NCI-H1436 treated with DMSO at 0.1 percent for 48 hours (cell line): ENCODE measurements around the gene ITIH6.
"Not testable (repeated sequence)": the region's sequence is repeated elsewhere in the genome, so short reads cannot be mapped to it uniquely, and the experiment has no call there.

Experiments
- DNase-seq: peaks from one replicate; lab custom pipeline; 2025; lab: John Stamatoyannopoulos, UW

The ITIH6 gene

DNA sequence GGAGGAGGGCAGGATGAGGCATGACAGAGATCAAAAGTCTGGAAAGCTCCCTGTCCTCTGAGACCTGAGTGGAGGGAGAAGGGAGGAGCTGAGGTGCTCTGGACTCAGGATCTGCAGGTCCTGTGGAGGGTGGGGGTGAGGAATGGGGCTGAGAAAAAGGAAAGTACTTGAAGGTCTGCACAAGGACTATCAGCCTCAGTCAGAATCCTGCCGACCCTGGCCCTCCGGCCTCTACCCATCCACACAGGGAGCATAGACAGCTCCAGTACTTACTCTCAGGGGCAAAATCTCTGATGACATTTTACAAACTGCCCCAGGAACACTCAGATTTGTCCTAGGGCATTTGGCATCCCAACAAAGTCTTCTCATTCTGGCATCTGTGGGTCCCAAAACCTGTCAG is 991 bp upstream of the ITIH6 start:
- DNase-seq: no peak

DNA sequence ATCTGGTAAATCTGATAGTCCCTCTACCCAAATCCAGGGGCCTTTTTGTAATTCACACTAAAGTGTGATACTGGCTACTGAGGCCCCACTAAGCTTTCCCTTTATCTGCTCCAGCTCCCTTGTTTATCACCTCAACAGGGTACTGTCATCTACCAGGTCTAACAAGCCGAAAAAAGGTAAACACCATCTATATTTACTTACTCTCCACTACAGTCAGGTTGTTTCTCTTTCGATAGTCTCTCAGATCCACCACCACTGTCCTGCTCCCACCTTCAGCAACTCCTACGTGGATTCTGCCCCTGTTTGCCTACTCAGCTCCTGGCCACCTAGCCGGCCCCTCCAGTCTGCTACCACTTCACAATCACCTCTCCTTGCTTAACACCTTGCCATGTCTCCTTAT is 3.3 kb downstream of the ITIH6 start:
- DNase-seq: no peak

- no peak for DNase-seq
These were observed 4.0 kb downstream of the ITIH6 start for GRCh38 chrX:54794028-54794427.

- not testable (repeated sequence) for DNase-seq
These were observed 8.7 kb downstream of the ITIH6 start for GRCh38 chrX:54789405-54789804.

DNA sequence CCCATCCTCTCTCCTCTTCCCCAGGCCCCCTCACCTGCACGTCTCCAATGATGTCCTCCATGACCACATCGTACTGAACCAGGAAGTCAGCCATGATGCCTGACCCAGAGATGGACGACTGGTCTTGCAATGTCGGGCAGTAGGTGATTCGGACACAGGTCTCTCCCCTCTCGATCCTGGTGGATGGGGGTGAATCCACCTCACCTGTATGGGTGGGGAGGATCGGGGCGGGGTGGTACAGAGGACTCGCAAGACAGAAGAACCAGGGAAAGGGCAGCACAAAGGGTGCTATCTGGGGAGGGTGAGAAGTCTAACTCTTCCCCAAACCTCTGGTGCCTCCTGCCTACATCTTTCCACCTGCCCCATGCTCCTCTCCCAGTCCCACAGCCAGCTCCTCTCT is 9.6 kb downstream of the ITIH6 start:
- DNase-seq: no peak

DNA sequence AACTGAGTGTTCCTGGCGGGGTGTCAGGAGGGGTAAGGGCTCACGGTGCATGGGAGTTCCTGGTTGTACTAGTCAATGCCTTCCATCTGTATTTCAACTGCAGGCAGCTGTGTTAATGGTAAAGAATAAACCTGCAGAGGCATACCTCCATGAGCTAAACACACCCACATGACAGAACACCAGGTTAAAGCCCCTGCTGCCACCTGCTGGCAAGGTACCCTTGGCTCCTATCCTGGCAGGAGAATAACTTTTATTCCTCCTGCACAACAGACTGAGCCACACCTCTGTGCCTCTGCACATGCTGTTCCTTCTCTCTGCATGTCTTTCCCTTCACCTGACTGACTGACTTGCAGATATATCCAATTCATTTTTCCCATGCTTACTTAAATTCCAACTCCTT is 11.1 kb downstream of the ITIH6 start:
- DNase-seq: no peak

DNA sequence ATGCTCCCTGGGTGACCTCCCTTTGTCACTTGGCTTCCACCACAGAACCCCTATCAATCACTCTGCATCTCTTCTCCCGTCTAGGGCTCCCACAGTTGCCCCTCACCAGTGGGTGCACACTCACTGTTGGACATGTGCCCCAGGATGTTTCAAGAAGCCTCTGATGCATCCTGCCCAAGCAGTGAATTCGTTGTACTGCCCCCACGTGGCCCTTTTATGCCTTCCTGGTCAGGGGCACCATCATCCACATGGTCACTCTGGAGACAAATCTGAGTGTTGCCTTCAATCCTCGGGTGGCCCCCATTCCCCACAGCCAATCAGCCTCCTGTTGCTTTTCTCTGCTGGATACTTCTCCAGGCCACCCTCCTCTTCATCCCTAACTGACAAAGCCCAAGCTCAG is 12.2 kb downstream of the ITIH6 start:
- DNase-seq: no peak

GRCh38 chrX:54776987-54777672 is 20.9 kb downstream of the ITIH6 start:
- no peak for DNase-seq

GRCh38 chrX:54776061-54776460 is 22.0 kb downstream of the ITIH6 start:
- no peak for DNase-seq

GRCh38 chrX:54774391-54775094 is 23.5 kb downstream of the ITIH6 start:
- peak; percentile 46 for DNase-seq

- DNase-seq: no peak
These were observed 39.7 kb downstream of the ITIH6 start for GRCh38 chrX:54758114-54759055.

DNA sequence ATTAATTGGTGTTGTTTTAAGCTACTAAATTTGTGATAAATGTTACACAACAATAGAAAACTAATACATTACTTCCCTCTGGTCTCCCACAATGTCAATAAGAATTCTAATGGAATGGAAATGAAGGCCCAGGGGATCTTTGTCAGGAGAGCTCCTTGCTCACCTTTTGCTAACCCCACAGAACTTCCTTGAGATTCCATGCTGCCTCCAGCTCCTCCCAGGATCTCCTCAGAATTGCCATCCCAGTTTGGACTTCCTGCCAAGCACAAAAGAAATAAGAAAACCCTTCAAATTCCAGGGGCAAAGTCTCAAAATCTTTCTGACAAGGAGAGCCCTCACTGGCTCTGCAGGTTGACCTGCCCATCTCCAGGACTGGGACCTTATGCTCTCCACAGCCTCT is 43.2 kb downstream of the ITIH6 start:
- no peak for DNase-seq

DNA sequence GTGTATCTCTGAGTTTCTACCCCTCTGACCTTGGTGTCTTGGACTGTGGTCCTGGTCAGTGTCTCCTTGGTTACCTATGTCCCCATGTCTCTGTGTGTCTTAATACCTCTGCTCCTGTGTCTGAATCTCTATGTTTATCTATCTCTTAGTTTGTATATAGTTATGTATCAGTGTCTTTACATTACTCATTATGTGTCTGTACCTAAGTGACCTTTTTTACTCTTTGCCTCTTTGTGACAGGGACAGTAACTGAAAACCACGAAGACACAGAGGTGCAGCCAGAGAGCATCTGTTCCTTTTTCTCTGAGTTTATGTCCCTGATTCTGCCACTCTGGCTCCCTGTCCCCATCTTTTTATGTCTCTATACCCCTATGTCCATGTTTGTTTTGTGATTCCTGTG is 49.4 kb downstream of the ITIH6 start:
- no peak for DNase-seq

GRCh38 chrX:54747733-54748393 is 50.2 kb downstream of the ITIH6 start:
- DNase-seq: no peak

GRCh38 chrX:54746928-54747327 is 51.1 kb downstream of the ITIH6 start:
- DNase-seq: no peak

GRCh38 chrX:54745676-54746075 is 52.4 kb downstream of the ITIH6 start:
- no peak for DNase-seq

DNA sequence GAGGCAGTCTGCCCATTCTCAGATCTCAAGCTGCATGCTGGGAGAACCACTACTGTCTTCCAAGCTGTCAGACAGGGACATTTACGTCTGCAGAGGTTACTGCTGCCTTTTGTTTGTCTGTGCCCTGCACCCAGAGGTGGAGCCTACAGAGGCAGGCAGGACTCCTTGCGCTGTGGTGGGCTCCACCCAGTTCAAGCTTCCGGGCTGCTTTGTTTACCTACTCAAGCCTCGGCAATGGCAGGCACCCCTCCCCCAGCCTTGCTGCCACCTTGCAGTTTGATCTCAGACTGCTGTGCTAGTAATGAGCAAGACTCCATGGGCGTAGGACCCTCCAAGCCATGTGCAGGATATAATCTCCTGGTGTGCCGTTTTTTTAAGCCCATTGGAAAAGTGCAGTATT is 59.5 kb downstream of the ITIH6 start:
- DNase-seq: not testable (repeated sequence)

- DNase-seq: not testable (repeated sequence)
These were observed 61.6 kb downstream of the ITIH6 start for GRCh38 chrX:54736298-54736942.

GRCh38 chrX:54721424-54721823 is 76.6 kb downstream of the ITIH6 start:
- DNase-seq: no peak

GRCh38 chrX:54715621-54716020 is 82.4 kb downstream of the ITIH6 start:
- DNase-seq: no peak

DNA sequence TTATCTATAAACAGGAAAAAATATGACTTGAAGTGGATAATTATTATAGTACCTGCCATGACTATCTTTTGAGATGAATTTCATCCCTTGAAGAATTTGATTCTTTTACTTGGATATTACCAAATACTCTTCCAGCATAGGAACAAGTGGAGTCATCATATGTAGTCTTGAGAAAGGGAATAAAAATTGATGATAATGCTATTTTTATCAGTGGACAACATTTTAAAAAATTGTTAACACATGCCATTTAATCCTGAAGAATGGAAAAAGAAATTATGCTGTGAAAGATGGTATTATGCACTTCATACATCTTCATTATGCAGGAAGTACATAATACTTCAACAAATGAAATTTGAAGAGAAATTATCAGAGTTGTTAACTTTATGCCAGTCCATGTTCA is 83.6 kb downstream of the ITIH6 start:
- DNase-seq: no peak

DNA sequence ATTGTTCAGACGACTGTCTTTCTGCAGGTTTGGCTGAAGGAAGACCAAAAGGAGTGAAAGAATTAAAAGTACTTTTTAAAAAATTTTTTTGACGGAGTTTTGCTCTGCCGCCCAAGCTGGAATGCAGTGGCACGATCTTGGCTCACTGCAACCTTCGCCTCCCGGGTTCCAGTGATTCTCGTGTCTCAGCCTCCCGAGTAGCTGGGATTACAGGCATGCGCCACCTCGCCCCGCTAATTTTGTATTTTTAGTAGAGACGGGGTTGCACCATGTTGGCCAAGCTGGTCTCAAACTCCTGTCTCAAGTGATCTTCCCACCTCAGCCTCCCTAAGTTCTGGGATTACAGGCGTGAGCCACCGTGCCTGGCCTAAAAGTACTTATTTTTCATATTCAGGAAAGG is 86.3 kb downstream of the ITIH6 start:
- DNase-seq: no peak
